ENCODE data around the gene PTPRE. TPM values are rescaled to one million over a fixed set of nuclear protein-coding genes. Genes with fewer than 3 reads are reported as not detected.

The PTPRE gene
- total and polyA plus RNA-seq, 2 donors from 2014 or later, result 1.1 to 25.7 TPM

GRCh38 chr10:127873901-127874470 lies 32.9 kb upstream of the PTPRE start:
- Histone ChIP-seq H3K9me3 (ENCODE audit: control insufficient read depth in 2 of 3, insufficient read depth in 1 of 3, low read length in 3 of 3) (no peaks in the 10 kb centered on the region), H3K27me3 (ENCODE audit: control insufficient read depth, insufficient read depth, low read length) (no peaks in the 10 kb centered on the region), H3K27ac (ENCODE audit: low read depth in 2 of 2, low read length in 2 of 2) (no peak overlapping the region), H3K36me3 (ENCODE audit: control insufficient read depth in 2 of 3, insufficient read depth in 3 of 3, low read length in 3 of 3) (no peaks in the 10 kb centered on the region), H3K4me1 (ENCODE audit: control insufficient read depth in 2 of 3, insufficient read depth in 2 of 3, low read depth in 1 of 3, low read length in 3 of 3) (peaks cover 0 to 6% (median 3%) of the 10 kb centered on the region in 3 donors), H3K4me3 (ENCODE audit: low read length in 3 of 3) (no peak overlapping the region), H3K9ac (ENCODE audit: low read length in 3 of 3) (no peak overlapping the region)
- intact Hi-C loops (cut with DNase I), result no loop called here
- TF ChIP-seq CTCF (IDR thresholded peaks at IDR 0.05; ENCODE audit: borderline replicate concordance, extremely low read depth, insufficient read depth), result no peak
- DNase-seq, result no peak
- no peak for FAIRE-seq

DNA sequence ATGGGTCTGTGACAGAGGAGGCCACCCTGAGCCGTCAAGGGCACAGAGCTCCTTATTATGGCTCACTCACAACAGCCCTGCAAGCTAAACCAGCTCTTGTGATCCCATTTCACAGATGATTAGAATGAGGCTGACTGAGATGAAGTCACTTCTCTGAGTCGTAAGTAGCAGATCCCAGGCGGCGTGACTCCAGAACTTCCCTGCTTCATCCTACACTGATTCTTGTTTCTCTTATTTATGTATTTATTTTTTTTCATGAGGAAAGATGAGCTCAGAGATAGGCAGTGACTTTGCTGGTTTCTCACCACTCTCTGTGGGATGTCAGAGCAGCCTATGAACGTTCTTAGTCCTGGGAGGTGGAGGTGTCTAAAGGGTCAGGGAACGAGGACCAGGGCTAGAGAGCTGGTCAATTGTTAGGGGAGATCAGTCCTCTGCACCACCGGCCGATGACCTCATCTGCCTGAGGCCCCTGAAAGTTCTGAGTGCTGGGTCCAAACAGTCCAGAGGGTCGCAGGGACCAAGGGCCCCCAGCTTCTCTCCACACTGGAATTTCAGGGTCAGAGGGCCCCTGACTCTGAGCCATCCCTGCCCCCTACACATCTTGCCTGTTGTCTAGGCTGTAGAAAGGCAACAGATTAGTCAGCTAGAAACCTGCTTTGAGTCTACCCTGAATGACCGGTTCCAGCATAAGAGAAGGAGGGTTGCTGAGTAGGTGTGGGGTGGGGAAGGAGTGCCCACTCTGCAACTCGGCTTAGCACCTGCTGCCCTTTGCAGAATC lies 32.0 kb upstream of the PTPRE start:
- intact Hi-C loops (cut with DNase I), result no loop called here
- no peak overlapping the region for H3K4me3 ChIP-seq (ENCODE audit: low read length in 3 of 3)
- TF ChIP-seq CTCF (IDR thresholded peaks at IDR 0.05; ENCODE audit: borderline replicate concordance, extremely low read depth, insufficient read depth), result no peak
- H3K9me3 ChIP-seq (ENCODE audit: control insufficient read depth in 2 of 3, insufficient read depth in 1 of 3, low read length in 3 of 3), result no peaks in the 10 kb centered on the region
- no peak overlapping the region for H3K27ac ChIP-seq (ENCODE audit: low read depth in 2 of 2, low read length in 2 of 2)
- DNase-seq, result no peak
- no peaks in the 10 kb centered on the region for H3K27me3 ChIP-seq (ENCODE audit: control insufficient read depth, insufficient read depth, low read length)
- H3K36me3 ChIP-seq (ENCODE audit: control insufficient read depth in 2 of 3, insufficient read depth in 3 of 3, low read length in 3 of 3), result no peaks in the 10 kb centered on the region
- peaks cover 0 to 6% (median 3%) of the 10 kb centered on the region in 3 donors for H3K4me1 ChIP-seq (ENCODE audit: control insufficient read depth in 2 of 3, insufficient read depth in 2 of 3, low read depth in 1 of 3, low read length in 3 of 3)
- FAIRE-seq, result no peak
- H3K9ac ChIP-seq (ENCODE audit: low read length in 3 of 3), result no peak overlapping the region

DNA sequence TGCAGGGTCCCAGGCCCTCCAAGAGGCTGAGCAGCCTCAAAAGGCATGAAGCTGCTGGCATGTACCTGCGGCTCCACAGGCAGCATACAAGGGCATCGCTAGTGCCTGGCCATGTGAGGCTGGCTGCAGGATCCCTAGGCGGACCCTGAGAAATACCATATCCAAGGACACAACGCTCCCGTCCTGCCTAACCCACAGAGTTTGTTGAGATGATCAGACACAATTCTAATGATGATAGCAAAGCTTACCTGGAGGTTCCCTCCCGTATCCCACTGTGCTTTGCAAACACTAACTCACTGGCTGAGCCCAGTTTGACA lies 31.5 kb upstream of the PTPRE start:
- Histone ChIP-seq H3K27me3 (ENCODE audit: control insufficient read depth, insufficient read depth, low read length) (no peaks in the 10 kb centered on the region), H3K27ac (ENCODE audit: low read depth in 2 of 2, low read length in 2 of 2) (no peak overlapping the region), H3K4me3 (ENCODE audit: low read length in 3 of 3) (no peak overlapping the region), H3K9ac (ENCODE audit: low read length in 3 of 3) (no peak overlapping the region), H3K36me3 (ENCODE audit: control insufficient read depth in 2 of 3, insufficient read depth in 3 of 3, low read length in 3 of 3) (no peaks in the 10 kb centered on the region), H3K4me1 (ENCODE audit: control insufficient read depth in 2 of 3, insufficient read depth in 2 of 3, low read depth in 1 of 3, low read length in 3 of 3) (peaks cover 0 to 6% (median 3%) of the 10 kb centered on the region in 3 donors), H3K9me3 (ENCODE audit: control insufficient read depth in 2 of 3, insufficient read depth in 1 of 3, low read length in 3 of 3) (no peaks in the 10 kb centered on the region)
- TF ChIP-seq CTCF (IDR thresholded peaks at IDR 0.05; ENCODE audit: borderline replicate concordance, extremely low read depth, insufficient read depth), result no peak
- DNase-seq, result no peak
- intact Hi-C loops (cut with DNase I), result no loop called here
- FAIRE-seq, result no peak
